Stimulated activated CD8-positive, alpha-beta memory T cell treated with anti-CD3 and anti-CD28 coated beads, Interleukin-12 subunit alpha, Interleukin-12 subunit beta, amount 100 ng/mL, for 4 hours (primary cell): ENCODE measurements around the gene LANCL2.
A peak's percentile ranks its signal among the peaks of the same experiment; 100 is the strongest.
"Not testable (repeated sequence)": the region's sequence is repeated elsewhere in the genome, so short reads cannot be mapped to it uniquely, and the experiment has no call there.

Experiments
- DNase-seq: peaks from one replicate; pipeline ENCODE4 v3.0.0-alpha.2; 2020; ENCODE audit warnings: low read depth

The LANCL2 gene

DNA sequence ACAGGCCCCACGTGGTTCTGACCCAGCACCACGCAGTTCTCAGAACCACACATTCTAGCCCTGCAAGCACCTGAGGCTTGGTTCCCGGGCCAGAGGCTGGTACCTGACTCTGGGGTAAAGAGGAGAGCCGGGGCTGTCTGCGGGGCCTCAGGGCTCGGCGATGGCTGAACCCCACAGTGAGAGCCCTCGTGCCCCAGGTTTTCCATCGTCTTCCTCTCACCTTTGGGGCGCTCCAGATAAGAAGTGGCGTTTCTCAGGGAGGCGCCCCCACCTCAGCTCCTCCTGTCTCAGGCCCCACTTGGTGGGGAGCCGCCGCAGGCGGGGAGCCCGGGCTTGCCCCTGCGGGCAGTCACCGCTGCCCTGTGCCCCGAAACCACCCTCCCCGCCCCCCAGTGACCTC lies 2.2 kb upstream of the LANCL2 start:
- DNase-seq: no peak

DNA sequence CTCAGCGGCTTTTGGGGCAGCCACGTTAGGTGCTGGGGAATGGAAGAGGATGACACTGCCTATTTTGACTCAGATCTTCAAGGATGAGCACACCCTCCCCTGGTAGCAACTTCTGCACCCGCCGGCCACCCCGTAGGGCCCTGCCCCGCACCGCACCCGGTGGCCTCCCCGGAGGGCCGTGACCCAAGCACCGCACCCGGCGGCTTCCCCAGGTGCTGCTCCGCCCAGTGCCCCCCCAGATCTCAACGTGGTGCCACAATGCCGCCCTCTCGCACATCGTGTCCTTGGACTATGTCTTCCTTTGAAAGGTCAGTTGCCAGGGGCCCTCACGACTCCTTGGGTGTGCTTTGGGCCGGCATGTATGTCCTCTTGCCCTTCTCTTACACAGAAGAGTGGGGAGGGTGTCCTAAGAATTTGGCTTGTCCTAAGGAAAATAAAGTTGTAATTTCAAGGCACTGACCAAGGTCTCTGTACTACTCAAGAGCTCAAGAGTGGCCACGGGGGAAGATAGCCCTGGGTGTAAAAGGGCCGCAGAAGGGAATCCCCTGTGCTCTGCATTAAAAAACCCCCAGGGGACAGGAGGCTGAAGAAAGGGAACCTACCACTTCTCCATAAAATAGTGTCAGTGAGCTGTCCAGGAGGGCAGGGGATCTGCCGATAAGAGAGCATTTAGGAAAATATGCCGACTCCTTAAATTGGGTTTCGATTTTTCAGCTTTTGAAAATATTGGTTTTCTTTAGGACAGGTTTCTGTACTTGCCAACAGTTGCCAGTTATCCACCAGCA lies 1.6 kb upstream of the LANCL2 start:
- DNase-seq: no peak

DNA sequence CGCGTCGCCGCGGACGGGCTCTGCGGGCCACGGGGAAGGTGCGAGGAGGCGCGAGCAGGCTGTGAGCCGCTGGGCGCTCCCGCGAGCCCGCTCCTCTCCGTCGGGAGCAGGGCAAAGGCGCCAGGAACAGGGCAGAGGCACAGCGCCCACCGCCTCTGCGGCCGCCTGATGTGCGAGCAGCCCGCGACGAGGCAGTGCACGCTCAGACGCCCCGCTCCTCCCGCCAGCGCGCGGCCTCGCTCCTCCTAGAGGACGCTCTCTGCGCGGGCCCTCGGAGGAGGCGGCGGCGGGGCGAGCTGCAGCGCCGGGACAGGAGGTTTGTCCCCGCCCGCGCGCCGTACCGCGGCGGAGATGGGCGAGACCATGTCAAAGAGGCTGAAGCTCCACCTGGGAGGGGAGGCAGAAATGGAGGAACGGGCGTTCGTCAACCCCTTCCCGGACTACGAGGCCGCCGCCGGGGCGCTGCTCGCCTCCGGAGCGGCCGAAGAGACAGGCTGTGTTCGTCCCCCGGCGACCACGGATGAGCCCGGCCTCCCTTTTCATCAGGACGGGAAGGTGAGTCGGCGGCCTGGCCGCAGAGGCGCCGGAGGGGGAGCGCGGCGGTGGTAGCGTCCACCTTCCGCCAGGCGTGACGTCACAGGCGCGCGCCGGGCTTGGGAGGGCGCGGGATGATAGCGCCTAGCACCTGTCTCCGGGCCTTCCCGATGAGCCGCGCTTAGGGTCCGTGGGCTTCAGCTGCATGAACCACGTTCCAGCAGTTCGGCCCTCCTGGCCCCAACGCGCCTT lies 731 bp downstream of the LANCL2 start:
- DNase-seq: peak; percentile 93

DNA sequence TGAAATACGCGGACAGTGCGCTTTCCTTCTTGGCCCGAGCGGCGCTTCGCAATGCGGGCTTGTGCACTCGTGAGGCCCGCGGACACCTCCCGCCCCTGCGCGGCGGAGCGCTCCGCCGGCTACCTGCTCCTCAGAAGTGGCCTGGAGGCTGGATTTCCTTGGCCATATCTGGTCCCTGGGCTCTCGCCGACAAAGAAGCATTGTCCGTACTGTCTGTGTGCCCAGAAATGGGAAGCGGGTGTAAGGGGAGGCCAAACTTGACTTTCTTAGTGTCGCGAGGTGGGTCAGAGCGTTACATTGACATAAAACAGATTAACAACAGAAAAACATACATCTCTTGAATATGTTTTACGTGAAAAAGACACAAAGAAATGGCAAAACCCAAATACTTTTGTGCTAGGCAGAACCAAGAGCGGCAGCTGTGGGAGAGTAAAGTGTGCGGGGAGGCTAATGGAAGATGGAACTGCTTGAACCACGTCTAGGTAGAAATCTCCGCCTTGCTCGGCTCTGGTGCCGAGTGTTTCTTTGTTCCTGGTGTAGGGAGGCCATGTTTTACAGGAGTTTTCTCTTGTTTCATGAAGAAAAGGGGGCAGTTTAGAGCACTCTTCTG lies 1.4 kb downstream of the LANCL2 start:
- DNase-seq: no peak

DNA sequence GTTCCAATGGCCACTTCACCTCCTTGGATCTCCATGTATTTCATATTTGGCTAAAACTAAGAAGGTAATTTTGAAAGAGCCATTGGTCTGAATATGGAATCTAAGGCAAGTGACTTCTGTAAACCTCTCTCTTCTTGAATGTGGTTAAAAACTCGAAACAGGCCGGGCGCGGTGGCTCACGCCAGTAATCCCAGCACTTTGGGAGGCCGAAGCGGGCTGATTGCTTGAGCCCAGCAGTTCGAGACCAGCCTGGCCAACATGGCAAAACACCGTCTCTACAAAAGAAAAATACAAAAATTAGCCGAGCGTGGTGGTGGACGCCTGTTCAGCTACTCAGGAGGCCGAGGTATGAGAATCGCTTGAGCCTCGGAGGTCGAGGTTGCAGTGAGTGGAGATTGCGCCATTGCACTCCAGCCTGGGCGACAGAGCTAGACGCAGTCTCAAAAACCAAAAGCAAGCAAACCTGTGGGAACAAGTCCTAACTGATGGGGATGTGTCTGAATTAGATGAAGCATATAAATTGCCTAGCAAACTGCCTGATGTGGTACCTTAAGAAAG lies 2.2 kb downstream of the LANCL2 start:
- DNase-seq: no peak

DNA sequence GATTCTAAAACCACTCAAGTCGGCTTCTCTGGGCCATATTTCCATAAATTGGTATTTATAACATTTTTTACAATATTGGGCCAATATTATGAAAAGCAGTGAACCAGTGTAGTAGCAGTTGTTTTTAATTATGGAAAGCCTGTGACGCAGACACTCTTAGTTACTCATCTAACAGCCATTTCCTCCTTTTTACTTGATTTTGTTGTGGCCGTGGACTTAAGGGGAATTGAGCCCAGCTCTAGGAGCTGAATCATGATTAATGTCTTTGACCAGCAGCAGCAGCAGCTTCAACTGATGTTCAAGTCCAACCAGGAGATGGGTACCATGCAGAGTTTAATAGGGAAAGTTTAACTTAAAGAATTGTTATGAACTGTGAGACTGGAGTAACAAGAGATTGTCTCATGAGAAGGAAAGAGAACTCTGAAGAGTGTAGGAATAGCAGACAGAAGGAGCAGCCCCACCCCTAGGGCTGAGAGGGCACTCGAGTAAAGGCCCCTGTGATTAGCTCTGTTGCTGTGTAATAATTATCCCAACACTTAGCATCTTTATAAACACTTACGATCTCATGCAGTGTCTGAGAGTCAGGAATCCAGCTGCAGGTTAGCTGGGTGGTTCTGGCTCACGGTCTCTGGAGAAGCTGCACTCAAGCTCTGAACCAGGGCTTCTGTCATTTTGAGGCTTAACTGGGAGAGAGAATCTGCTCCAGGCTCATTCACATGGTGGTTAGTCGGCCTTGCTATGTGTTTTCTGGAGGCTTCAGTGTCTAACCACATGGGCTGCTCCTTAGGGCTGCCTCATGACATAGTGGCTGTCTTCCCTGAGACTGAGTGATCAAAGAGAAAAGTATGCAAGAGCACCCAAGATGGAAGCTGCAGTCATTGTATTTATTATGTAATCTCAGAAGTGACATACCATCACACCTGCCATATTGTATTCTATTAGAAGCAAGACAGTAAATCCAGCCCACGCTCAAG lies 4.6 kb downstream of the LANCL2 start:
- no peak for DNase-seq

DNA sequence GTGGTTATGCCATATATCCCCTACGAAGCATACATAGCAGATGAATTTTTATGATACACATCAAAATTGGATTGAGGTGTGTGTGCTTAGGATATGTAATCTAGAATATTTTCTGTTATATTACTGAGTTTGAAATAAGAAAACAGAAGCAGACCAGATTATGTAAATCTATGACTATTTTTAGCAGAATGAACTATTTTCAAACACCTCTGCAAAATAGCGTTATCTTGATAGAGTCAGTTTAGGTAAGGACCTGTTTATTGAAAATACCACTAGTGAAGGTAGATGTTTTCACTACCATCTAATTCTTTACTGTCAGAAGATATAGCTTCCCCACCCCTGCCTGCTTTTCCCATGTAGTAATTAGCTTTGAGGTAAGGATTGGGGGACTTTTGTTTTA lies 9.1 kb downstream of the LANCL2 start:
- no peak for DNase-seq

DNA sequence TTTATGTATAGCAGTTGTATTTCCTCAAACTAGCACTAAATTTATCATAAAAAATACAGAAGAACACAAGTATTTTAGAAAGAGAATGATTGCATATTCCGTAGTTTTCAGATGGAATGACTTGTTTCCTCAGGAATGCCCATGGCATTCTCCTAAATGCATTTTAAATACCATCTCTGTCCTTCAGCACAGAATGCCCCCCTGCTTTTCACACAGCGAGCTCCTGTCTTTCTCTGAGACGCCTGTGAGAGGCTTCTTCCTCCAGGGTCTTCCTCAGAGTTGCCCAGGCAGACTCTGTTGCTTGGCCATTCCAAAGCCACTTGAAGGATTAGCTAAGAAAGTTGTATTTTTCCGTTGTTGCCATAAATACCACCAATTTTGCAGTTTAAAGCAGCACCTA lies 10.1 kb downstream of the LANCL2 start:
- DNase-seq: no peak

DNA sequence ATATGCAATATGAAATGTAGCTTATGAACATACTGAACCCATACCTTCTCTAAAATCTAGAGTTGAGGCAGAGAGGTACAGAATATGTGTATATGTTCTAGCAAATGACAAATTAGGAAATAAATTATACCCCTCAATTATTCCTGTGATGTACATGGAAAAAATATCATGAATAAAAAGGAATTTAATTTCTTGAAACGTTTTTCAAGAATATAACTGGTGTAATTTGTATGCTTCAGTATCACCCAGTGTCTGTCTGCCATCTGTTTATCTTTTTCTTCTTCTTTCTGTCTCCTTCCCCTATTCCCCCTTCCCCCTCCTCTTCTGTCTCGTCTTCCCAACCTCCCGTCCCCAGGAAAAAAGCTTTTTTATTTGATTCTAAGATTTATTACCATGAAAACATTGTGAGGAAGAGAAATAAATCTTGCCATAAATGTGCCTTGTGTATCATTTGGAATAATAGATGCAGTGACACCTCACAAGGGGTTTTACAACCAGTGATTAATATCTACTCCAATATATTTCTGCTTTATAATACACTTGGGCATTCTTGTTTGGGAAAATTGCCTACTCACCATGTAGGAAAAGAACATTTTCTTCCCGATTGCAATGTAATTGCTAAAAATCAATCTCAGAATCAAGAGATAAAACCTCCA lies 12.2 kb downstream of the LANCL2 start:
- no peak for DNase-seq

DNA sequence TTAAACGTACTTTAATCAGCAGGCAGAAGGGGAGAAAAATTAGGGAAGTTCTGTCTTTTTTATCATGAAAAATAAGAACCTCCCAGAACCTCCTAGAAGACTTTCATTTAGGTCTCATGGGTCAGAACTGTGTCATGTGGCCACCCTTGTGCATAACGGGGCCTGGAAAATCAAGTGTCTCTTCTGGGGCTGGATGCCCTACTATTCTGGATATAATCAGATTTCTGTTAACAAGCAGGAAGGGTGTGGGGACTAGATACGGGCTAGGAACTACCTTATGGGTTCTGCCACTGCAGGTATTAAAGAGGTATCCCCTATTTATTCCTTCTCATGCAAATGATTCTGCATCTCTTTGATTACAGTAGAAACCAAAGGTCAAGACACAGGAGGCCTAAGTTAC lies 14.1 kb downstream of the LANCL2 start:
- no peak for DNase-seq

DNA sequence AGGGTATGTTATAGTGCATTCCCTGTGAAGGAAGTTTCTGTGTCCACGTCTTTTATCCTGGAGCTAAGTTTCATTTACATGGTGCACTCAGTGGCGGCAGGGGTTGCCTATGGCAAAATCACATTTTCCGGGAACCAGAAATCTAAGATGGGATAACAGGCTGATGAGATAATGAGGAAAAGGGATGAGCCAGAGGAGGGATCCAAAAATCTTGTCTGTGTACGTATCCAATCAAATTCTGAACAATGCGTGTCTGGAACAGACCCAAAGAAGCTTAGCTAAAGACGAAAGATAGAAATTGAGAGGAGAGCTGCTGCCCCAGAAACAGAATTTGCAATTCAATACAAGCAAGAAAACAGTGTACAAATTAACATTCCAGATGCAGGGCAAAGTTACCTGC lies 16.1 kb downstream of the LANCL2 start:
- DNase-seq: no peak

DNA sequence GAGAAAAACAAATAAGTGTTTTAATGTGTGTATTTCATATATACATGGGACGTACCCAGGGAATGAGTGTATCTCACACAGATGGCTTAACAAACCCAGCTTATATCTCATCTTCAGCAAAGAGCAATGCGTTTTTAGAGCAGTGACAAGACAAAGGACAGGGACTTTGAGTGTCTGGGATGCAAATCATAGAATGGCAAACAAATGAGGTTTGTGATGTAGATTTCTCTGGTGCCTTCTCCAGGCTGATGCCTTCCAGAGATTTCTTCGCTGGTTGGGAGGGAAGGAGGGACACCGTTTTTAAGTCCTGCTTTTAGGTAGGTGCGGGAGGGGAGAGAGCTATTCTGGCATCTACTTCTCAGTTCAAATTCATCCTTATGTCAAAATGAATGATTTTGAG lies 16.6 kb downstream of the LANCL2 start:
- DNase-seq: no peak

DNA sequence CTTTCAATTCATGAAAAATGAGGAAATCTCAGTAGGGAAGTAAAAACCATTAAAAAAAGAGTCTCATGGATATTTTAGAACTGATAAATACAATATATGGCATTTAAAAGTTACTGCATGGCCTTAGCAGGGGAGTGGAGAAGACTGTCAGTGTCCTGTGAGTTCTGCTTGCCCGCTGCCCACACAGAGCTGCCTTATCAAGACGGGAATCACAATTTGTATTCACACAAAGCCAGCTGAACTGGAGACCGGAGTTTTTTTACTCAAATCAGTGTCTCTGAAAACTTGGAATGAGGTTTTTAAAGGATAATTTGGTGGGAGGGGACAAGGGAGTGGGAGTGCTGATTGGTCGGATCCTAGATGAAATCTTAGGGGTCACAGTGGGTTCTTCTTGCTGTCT lies 17.1 kb downstream of the LANCL2 start:
- DNase-seq: no peak

DNA sequence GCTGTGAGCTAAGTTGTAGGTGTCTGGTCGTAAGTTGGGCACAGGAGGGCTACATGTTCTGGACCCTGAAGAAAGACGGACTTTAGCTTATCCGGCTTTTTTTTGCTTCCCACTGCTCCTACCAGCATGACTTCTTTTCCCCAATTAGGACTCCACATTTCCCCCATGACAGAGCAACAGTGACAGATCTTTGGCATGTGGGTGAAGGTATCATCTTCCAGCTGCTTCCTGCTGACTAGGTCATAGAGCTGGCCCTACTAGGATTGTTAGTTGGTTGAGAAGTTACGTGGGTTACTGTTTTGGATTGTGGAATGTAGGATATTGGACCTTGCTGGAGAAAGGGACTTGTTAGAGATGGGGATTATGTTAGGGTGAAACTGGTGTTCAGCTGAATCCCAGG lies 21.4 kb downstream of the LANCL2 start:
- DNase-seq: no peak

DNA sequence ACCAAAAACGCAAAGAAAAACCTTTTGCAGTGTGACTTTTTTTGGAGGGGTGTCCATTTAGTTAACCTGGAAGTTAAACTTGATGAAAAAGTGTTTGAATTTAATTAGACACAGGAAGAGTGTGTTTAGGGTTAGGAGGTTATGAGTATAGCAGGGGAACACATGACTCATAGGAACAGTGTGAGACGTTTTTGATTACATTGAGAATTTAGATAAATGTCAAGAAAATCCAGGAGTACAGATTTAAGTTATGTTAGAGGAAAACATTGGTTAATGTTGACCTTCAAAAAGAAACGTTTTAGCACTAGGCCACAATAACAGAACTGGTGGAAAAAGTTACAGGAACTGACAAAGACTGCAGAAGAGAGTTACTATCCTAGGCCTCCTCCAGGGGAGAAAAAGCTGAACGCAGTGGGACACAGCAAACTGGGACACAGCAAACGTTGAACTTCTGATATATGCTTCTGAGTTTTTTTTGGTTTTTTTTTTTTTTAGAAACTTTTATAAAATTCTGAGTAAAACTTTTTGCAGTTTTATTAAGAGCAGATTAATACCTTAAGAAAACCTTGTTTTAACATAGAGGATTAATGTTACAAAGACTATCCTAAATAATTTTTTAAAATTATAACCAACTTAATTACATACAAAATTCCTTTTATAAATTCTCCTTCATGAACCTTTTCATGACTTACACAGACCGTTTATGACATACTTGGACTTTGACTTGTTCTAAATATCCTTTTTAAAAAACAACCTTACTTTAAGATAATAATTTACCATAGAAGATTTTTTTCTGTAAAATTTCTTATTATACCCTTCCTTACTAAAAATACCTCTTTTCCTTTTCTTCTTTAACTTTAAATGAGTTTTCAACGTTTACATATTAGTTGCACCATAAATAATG lies 22.2 kb downstream of the LANCL2 start:
- DNase-seq: no peak

DNA sequence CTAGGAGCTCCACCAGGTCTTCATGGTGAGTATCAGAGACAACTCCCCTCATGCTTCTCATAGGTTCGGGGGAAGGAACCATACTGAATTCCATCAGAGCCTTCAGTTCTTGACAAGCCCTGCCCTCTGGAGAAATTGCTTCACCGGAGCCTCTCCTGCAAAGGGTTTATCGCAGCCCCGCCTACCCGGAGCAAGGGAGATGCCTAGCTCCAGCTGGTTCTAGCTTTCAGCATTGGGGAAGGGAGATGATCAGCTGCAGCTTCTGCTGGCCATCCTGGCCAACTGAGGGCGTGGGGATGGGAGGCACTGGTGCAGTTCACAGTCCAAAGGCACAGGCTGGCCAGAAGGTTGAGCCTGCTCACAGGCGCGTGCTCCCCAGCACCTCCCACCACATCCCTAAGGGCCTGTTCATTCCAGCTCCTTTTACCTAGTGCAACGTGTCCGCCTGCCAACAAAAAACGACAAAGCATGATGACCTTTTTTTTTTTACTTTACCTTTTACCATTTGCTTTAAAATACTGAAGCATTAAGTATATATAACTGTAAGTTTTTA lies 31.2 kb downstream of the LANCL2 start:
- no peak for DNase-seq

DNA sequence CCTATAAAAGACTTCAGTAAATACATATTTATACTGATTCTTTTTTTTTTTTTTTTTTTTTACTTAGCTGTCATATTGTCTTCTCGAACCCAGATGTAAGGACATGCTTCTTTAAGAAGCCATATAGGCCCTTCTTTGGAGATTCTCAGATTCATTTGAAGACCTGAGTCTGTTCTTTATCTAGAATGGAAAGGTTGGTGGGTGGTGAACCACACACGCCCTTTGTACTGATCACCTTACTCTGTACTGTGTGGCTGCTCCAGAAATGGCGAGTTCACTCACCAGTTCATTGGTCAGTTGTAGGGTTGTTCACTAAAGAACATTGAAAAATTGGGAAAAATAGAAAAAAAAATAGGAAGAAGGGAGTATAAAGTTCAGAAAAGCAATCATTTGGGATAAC lies 32.5 kb downstream of the LANCL2 start:
- DNase-seq: no peak

DNA sequence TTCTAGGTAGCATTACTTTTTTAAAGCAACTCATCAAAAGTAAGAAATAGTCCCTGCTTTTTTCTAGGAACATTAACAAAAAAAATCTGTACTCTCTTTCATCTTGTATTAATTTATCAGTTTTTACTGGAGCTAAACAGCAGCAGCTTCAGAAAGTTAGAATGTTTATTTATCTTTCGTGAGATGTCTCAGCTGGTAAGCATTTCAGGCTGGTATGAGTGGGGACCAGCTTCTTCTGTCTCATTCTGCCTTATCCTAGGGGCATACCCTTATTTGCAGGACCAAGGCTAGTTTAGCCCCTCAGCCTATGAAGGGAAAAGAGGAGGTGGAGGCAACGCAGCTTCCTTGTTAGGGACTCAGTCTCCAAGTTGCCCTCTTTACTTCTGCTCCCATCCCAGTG lies 35.1 kb downstream of the LANCL2 start:
- no peak for DNase-seq

DNA sequence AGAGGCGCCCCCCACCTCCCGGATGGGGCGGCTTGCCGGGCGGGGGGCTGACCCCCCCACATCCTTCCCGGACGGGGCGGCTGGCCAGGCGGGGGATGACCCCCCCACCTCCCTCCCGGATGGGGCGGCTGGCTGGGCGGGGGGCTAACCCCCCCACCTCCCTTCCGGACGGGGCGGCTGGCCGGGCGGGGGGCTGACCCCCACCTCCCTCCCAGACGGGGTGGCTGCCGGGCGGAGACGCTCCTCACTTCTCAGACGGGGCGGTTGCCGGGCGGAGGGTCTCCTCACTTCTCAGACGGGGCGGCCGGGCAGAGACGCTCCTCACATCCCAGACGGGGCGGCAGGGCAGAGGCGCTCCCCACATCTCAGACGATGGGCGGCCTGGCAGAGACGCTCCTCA lies 37.4 kb downstream of the LANCL2 start:
- not testable (repeated sequence) for DNase-seq
